Neural cell (in vitro differentiated cells): Measurements from ENCODE around the gene NR5A1. TPM values are rescaled to one million over a fixed set of nuclear protein-coding genes. Genes with fewer than 3 reads are reported as not detected.

Source experiments
- H2AFZ ChIP-seq: fragments of 200-600, 300-800 bp; sonication (generic), shearing (Covaris generic); 2 replicates; pipeline ENCODE4 v1.6.0; 2014; ENCODE audit warnings: low read depth, mild to moderate bottlenecking, antibody characterized with exemption, low read length, moderate library complexity
- H3F3A ChIP-seq: fragments of 200-600 bp; shearing (Covaris generic); 2 replicates; pipeline ENCODE4 v1.6.1; 2016; ENCODE audit warnings: mild to moderate bottlenecking, moderate library complexity, mixed read lengths, antibody characterized with exemption, low read length; ENCODE audit not compliant: insufficient read depth, poor library complexity, severe bottlenecking
- H3K27ac ChIP-seq: fragments of 200-600, 300-800 bp; sonication (generic), shearing (Covaris generic); 2 replicates; pipeline ENCODE4 v1.5.1; 2014; ENCODE audit warnings: mild to moderate bottlenecking, low read length, moderate library complexity
- H3K27me3 ChIP-seq: fragments of 300-800, 200-600 bp; sonication (generic), shearing (Covaris generic); 2 replicates; pipeline ENCODE4 v1.6.0; 2014; ENCODE audit warnings: mild to moderate bottlenecking, low read depth, low read length, moderate library complexity; ENCODE audit not compliant: insufficient read depth
- H3K36me3 ChIP-seq: fragments of 300-800, 200-600 bp; sonication (generic), shearing (Covaris generic); 2 replicates; pipeline ENCODE4 v1.5.1; 2014; ENCODE audit warnings: mild to moderate bottlenecking, antibody characterized with exemption, low read length, moderate library complexity; ENCODE audit not compliant: insufficient read depth
- H3K4me2 ChIP-seq: fragments of 300-800, 200-600 bp; sonication (generic), shearing (Covaris generic); 2 replicates; pipeline ENCODE4 v1.6.0; 2014; ENCODE audit warnings: mild to moderate bottlenecking, low read length
- H3K4me3 ChIP-seq: fragments of 300-800, 200-600 bp; sonication (generic), shearing (Covaris generic); 2 replicates; pipeline ENCODE4 v1.5.1; 2014; ENCODE audit warnings: mild to moderate bottlenecking, low read length, moderate library complexity
- H3K79me2 ChIP-seq: fragments of 200-600 bp; shearing (Covaris generic); replicated peaks from 2 replicates; pipeline ENCODE4 v1.6.0; 2014; ENCODE audit warnings: mild to moderate bottlenecking, low read length, moderate library complexity; ENCODE audit not compliant: insufficient read depth
- H3K9ac ChIP-seq: fragments of 300-800, 200-600 bp; sonication (generic), shearing (Covaris generic); 2 replicates; pipeline ENCODE4 v1.6.1; 2016; ENCODE audit warnings: mild to moderate bottlenecking, low read length, mixed read lengths
- H3K9me2 ChIP-seq: fragments of 200-600 bp; shearing (Covaris generic); 2 replicates; pipeline ENCODE4 v1.6.1; 2016; ENCODE audit warnings: mild to moderate bottlenecking, low read length, mixed read lengths; ENCODE audit not compliant: insufficient read depth
- H3K9me3 ChIP-seq: fragments of 200-600, 300-800 bp; sonication (generic), shearing (Covaris generic); 2 replicates; pipeline ENCODE4 v1.6.1; 2016; ENCODE audit warnings: mild to moderate bottlenecking, mixed run types, low read length, moderate library complexity, mixed read lengths
- H4K20me1 ChIP-seq: fragments of 200-600 bp; shearing (Covaris generic); 2 replicates; pipeline ENCODE4 v1.6.1; 2016; ENCODE audit warnings: mild to moderate bottlenecking, mixed run types; ENCODE audit not compliant: insufficient read depth
- EP300 ChIP-seq: fragments of 450-650 bp; conservative IDR thresholded peaks from 2 replicates; pipeline ENCODE4 v1.6.1; 2014; ENCODE audit warnings: antibody characterized with exemption, mild to moderate bottlenecking, moderate library complexity; ENCODE audit not compliant: poor library complexity, severe bottlenecking
- EZH2 ChIP-seq: fragments of 200-600, 300-800 bp; shearing (Covaris generic), sonication (generic); IDR thresholded peaks from 2 replicates; pipeline ENCODE4 v1.6.1; 2014; ENCODE audit warnings: antibody characterized with exemption, low read length, borderline replicate concordance, mild to moderate bottlenecking; ENCODE audit not compliant: insufficient read depth, poor library complexity, severe bottlenecking
- MXI1 ChIP-seq: fragments of 450-650 bp; conservative IDR thresholded peaks from 2 replicates; pipeline ENCODE4 v1.6.1; 2014; ENCODE audit warnings: antibody characterized with exemption, mild to moderate bottlenecking; ENCODE audit not compliant: poor library complexity, severe bottlenecking
- POLR2AphosphoS5 ChIP-seq: IDR thresholded peaks from 2 replicates; pipeline ENCODE4 v1.6.1; 2012
- RAD21 ChIP-seq: fragments of 450-650 bp; conservative IDR thresholded peaks from 2 replicates; pipeline ENCODE4 v1.6.1; 2014; ENCODE audit warnings: antibody characterized with exemption, mild to moderate bottlenecking, moderate library complexity
- SMC3 ChIP-seq: fragments of 450-650 bp; conservative IDR thresholded peaks from 2 replicates; pipeline ENCODE4 v1.6.1; 2014; ENCODE audit warnings: antibody characterized with exemption, mild to moderate bottlenecking, moderate library complexity; ENCODE audit not compliant: poor library complexity
- TAF1 ChIP-seq: IDR thresholded peaks from 2 replicates; pipeline ENCODE4 v1.6.1; 2012; ENCODE audit warnings: low read depth
- polyA plus RNA-seq: library from polyadenylated mRNA; depleted of rRNA; stranded (reverse); fragments of >200 nt; gene quantifications from 2 replicates; pipeline ENCODE4 v1.2.3, GENCODE V29; 2014
- TF ChIP-seq, protein P1 (sequence below): fragments of 450-650 bp; IDR thresholded peaks from 2 replicates; pipeline ENCODE4 v1.5.1; 2014; ENCODE audit warnings: antibody characterized with exemption, mild to moderate bottlenecking, moderate library complexity; ENCODE audit not compliant: poor library complexity, severe bottlenecking
- TF ChIP-seq, protein P2 (sequence below): IDR thresholded peaks from 2 replicates; pipeline ENCODE4 v1.6.1; 2012; ENCODE audit warnings: borderline replicate concordance

Gene NR5A1
- polyA plus RNA-seq, 1 donor from 2014 or later: 0.09 TPM

DNA sequence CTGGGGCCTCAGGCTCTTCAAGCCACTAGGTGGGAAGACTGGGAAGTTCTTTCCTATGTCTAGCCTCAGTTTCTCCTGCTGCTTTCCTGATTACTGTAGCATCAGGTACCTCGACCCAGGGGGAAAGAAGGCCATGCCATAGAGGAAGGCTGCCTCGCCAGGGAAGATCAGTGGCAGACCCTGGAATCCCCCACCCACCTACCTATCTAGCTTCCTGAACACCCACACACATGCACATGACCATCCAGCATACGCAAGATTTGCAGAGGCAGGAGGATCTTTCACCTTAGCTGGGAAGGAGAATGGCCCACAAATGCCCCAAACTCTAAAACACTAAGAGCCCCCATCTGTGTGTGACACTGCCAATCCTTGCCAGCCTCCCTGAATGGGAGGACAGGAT is 8.0 kb downstream of the NR5A1 start:
- Histone ChIP-seq H3K9me3 (no peaks in the 10 kb centered on the region), H3F3A (no peaks in the 10 kb centered on the region), H3K36me3 (no peaks in the 10 kb centered on the region), H3K4me2 (no peak overlapping the region), H3K9ac (no peak overlapping the region), H3K27me3 (peaks cover 36% of the 10 kb centered on the region), H3K27ac (no peak overlapping the region), H3K4me3 (no peak overlapping the region), H3K79me2 (no peaks in the 10 kb centered on the region), H4K20me1 (no peaks in the 10 kb centered on the region), H2AFZ (no peak overlapping the region), H3K9me2 (no peaks in the 10 kb centered on the region)
- TF ChIP-seq EZH2: no peak
- TF ChIP-seq, protein P1, sequence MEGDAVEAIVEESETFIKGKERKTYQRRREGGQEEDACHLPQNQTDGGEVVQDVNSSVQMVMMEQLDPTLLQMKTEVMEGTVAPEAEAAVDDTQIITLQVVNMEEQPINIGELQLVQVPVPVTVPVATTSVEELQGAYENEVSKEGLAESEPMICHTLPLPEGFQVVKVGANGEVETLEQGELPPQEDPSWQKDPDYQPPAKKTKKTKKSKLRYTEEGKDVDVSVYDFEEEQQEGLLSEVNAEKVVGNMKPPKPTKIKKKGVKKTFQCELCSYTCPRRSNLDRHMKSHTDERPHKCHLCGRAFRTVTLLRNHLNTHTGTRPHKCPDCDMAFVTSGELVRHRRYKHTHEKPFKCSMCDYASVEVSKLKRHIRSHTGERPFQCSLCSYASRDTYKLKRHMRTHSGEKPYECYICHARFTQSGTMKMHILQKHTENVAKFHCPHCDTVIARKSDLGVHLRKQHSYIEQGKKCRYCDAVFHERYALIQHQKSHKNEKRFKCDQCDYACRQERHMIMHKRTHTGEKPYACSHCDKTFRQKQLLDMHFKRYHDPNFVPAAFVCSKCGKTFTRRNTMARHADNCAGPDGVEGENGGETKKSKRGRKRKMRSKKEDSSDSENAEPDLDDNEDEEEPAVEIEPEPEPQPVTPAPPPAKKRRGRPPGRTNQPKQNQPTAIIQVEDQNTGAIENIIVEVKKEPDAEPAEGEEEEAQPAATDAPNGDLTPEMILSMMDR: no peak
- TF ChIP-seq RAD21: no peak
- no peak for TF ChIP-seq EP300
- no peak for TF ChIP-seq MXI1
- TF ChIP-seq, protein P2, sequence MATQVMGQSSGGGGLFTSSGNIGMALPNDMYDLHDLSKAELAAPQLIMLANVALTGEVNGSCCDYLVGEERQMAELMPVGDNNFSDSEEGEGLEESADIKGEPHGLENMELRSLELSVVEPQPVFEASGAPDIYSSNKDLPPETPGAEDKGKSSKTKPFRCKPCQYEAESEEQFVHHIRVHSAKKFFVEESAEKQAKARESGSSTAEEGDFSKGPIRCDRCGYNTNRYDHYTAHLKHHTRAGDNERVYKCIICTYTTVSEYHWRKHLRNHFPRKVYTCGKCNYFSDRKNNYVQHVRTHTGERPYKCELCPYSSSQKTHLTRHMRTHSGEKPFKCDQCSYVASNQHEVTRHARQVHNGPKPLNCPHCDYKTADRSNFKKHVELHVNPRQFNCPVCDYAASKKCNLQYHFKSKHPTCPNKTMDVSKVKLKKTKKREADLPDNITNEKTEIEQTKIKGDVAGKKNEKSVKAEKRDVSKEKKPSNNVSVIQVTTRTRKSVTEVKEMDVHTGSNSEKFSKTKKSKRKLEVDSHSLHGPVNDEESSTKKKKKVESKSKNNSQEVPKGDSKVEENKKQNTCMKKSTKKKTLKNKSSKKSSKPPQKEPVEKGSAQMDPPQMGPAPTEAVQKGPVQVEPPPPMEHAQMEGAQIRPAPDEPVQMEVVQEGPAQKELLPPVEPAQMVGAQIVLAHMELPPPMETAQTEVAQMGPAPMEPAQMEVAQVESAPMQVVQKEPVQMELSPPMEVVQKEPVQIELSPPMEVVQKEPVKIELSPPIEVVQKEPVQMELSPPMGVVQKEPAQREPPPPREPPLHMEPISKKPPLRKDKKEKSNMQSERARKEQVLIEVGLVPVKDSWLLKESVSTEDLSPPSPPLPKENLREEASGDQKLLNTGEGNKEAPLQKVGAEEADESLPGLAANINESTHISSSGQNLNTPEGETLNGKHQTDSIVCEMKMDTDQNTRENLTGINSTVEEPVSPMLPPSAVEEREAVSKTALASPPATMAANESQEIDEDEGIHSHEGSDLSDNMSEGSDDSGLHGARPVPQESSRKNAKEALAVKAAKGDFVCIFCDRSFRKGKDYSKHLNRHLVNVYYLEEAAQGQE: no peak
- TF ChIP-seq TAF1: no peak
- no peak for TF ChIP-seq SMC3
- no peak for TF ChIP-seq POLR2AphosphoS5

DNA sequence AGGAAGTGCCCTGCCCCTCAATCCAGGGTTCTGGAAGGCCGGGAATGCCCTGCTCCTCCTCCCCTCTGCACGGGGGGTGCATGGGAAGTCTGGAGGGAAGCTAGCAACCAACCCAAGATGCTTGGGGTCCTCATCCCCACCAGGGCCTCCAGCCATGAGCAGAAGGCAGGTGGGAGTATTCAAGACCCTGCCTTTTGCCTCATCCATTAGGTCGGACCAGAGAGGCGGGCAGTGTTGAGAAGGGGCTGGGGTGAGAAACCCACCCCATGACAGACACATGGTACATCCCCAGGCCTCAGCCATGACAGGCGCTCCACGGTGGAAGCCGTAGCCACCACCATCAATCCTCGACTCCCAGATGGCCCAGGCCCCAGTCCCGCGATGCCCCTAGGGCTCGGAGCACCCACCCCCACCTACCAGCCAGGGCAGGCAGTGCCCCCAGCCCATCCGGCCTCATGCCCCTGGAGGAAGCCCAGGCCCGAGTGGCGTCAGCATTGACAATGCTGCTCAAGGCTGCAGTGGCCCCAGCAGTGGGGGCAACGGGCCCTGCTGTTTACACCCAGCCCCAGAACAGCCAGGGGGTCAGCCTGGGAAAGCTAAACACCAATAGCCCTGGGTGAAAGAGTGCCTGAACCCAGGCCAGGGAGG is 8.6 kb downstream of the NR5A1 start:
- H3K9me2 ChIP-seq: no peaks in the 10 kb centered on the region
- H3K36me3 ChIP-seq: no peaks in the 10 kb centered on the region
- H3K4me2 ChIP-seq: no peak overlapping the region
- no peaks in the 10 kb centered on the region for H3K79me2 ChIP-seq
- no peak overlapping the region for H2AFZ ChIP-seq
- H3K27ac ChIP-seq: no peak overlapping the region
- H3K9me3 ChIP-seq: no peaks in the 10 kb centered on the region
- no peaks in the 10 kb centered on the region for H4K20me1 ChIP-seq
- TF ChIP-seq MXI1 (no peak), RAD21 (no peak), EZH2 (no peak), POLR2AphosphoS5 (no peak)
- no peaks in the 10 kb centered on the region for H3F3A ChIP-seq
- no peak overlapping the region for H3K9ac ChIP-seq
- no peak overlapping the region for H3K4me3 ChIP-seq
- peaks cover 30% of the 10 kb centered on the region for H3K27me3 ChIP-seq
